ENCODE measurements around the gene PLOD3.

DNA sequence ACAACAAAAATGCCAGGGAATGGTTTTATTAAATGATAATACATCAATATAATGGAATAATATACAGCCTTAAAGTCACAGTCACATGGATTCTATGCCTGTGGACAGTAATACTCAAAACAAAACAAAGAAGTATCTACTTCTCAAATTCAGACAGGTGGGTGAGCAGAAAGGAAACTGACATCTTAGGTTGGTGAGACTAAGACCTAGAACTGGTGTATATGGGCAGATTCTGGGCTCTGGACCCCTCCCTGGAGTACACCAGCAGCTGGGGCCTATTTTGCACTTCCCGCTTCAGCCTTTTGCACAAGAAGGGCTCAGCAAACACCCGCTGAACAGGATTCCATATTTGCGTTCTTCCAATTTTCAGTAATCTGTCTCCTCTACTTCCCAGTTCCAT, 32.9 kb upstream of the PLOD3 start:
- TF ChIP-seq, protein P1, sequence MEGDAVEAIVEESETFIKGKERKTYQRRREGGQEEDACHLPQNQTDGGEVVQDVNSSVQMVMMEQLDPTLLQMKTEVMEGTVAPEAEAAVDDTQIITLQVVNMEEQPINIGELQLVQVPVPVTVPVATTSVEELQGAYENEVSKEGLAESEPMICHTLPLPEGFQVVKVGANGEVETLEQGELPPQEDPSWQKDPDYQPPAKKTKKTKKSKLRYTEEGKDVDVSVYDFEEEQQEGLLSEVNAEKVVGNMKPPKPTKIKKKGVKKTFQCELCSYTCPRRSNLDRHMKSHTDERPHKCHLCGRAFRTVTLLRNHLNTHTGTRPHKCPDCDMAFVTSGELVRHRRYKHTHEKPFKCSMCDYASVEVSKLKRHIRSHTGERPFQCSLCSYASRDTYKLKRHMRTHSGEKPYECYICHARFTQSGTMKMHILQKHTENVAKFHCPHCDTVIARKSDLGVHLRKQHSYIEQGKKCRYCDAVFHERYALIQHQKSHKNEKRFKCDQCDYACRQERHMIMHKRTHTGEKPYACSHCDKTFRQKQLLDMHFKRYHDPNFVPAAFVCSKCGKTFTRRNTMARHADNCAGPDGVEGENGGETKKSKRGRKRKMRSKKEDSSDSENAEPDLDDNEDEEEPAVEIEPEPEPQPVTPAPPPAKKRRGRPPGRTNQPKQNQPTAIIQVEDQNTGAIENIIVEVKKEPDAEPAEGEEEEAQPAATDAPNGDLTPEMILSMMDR (IDR thresholded peaks at IDR 0.05; ENCODE audit: insufficient read depth, low read depth, low read length) = no peak
- no peak for TF ChIP-seq EZH2 (IDR thresholded peaks at IDR 0.05; ENCODE audit: insufficient read depth, low read length)
